ENCODE measurements around the gene LRRTM4. TPM values are rescaled to one million over a fixed set of nuclear protein-coding genes. Genes with fewer than 3 reads are reported as not detected.

The LRRTM4 gene
- total and polyA plus RNA-seq, 10 of the 15 experiments (the other 5 are each of a cell fraction or from before 2014, with no cell fraction given), result 0.01 to 1.0 TPM; not detected in 8

- 47% methylated on average over 1 of the region's 1 CpG for WGBS (ENCODE audit: insufficient coverage, insufficient replicate concordance, low lambda C conversion rate, missing lambda C conversion rate)
- H3K36me3 ChIP-seq (ENCODE audit: control insufficient read depth in 2 of 2, insufficient read depth in 2 of 2, low read length in 1 of 2), result no peaks in the 10 kb centered on the region
- H3K9me3 ChIP-seq (replicated peaks; ENCODE audit: control insufficient read depth, insufficient read depth, low read length), result no peaks in the 10 kb centered on the region
- ChIA-PET RAD21 (ENCODE audit: unreplicated experiment) (no interaction called here), SMC1A (ENCODE audit: uncharacterized antibody, unreplicated experiment) (interaction anchor here (1.5 kb wide), 1 partner anchor 63 kb away, joined by 3 read pairs; no protein-coding TSS in a partner anchor), CTCF (no interaction called here), POLR2A (no interaction called here)
- FAIRE-seq, result no peak
- no TSS peak for BruUV-seq (replicated peaks)
- ATAC-seq, result no peak
- no peaks in the 10 kb centered on the region for H3K27me3 ChIP-seq (replicated peaks in 1 of 2; ENCODE audit: control insufficient read depth in 2 of 2, insufficient read depth in 2 of 2, low read length in 1 of 2)
- no peaks in the 10 kb centered on the region for H3K79me2 ChIP-seq (ENCODE audit: control insufficient read depth, insufficient read depth, low read length)
- no peaks in the 10 kb centered on the region for H4K20me1 ChIP-seq (ENCODE audit: control insufficient read depth, insufficient read depth)
- H3K4me2 ChIP-seq (ENCODE audit: control insufficient read depth, insufficient read depth), result no peak overlapping the region
- in situ Hi-C loops (cut with MboI), result no loop called here
- H3K4me3 ChIP-seq, result no peak overlapping the region
- no peak overlapping the region for H2AFZ ChIP-seq (ENCODE audit: control insufficient read depth, low read depth, low read length)
- H3K4me1 ChIP-seq (ENCODE audit: control insufficient read depth, insufficient read depth, low read length), result no peaks in the 10 kb centered on the region
- DNase-seq (ENCODE audit: low read depth, low spot score), result no peak
- intact Hi-C loops (cut with micrococcal nuclease; ENCODE audit: unreplicated experiment), result no loop called here
- H3K9ac ChIP-seq (ENCODE audit: control insufficient read depth, insufficient read depth, low read length), result no peak overlapping the region
- H3K27ac ChIP-seq (ENCODE audit: control insufficient read depth, insufficient read depth), result no peak overlapping the region
- TF ChIP-seq NKRF (conservative IDR thresholded peaks at IDR 0.05), result no peak
- no peak for TF ChIP-seq NFYB (IDR thresholded peaks at IDR 0.05; ENCODE audit: insufficient read depth, low read depth, low read length)
- TF ChIP-seq ZBTB40 (IDR thresholded peaks at IDR 0.05; ENCODE audit: borderline replicate concordance), result no peak
- no peak for TF ChIP-seq NR2F1 (conservative IDR thresholded peaks at IDR 0.05)
- TF ChIP-seq ATF7 (IDR thresholded peaks at IDR 0.05; ENCODE audit: low read depth), result no peak
- no peak for TF ChIP-seq MLLT1 (IDR thresholded peaks at IDR 0.05)
- no peak for TF ChIP-seq MTA3 (IDR thresholded peaks at IDR 0.05; ENCODE audit: borderline replicate concordance, low read length)
- no peak for TF ChIP-seq USF2 (IDR thresholded peaks at IDR 0.05; ENCODE audit: borderline replicate concordance, low read depth, low read length)
- no peak for TF ChIP-seq ZNF217 (IDR thresholded peaks at IDR 0.05)
- TF ChIP-seq TCF3 (IDR thresholded peaks at IDR 0.05; ENCODE audit: borderline replicate concordance, insufficient read depth, low read depth, low read length), result no peak
- TF ChIP-seq TAF1 (IDR thresholded peaks at IDR 0.05; ENCODE audit: borderline replicate concordance, low read depth, low read length), result no peak
- no peak for TF ChIP-seq ZNF274 (IDR thresholded peaks at IDR 0.05; ENCODE audit: insufficient read depth, insufficient read length)
- TF ChIP-seq WRNIP1 (IDR thresholded peaks at IDR 0.05; ENCODE audit: borderline replicate concordance, low read depth, low read length), result no peak
- no peak for TF ChIP-seq MXI1 (IDR thresholded peaks at IDR 0.05; ENCODE audit: low read depth, low read length)
- no peak for TF ChIP-seq CHD2 (IDR thresholded peaks at IDR 0.05; ENCODE audit: borderline replicate concordance, low read depth, low read length)
- TF ChIP-seq MTA2 (IDR thresholded peaks at IDR 0.05; ENCODE audit: low read depth), result no peak
- no peak for TF ChIP-seq CBFB (IDR thresholded peaks at IDR 0.05; ENCODE audit: low read depth)
- TF ChIP-seq CEBPB (IDR thresholded peaks at IDR 0.05; ENCODE audit: borderline replicate concordance in 1 of 2, low read depth in 2 of 2, low read length in 2 of 2), result no peak
These were observed 44.0 kb upstream of the LRRTM4 start for GRCh38 chr2:77566131-77566530.

Measured in GM12878 (cell line).